Measurements from ENCODE around the gene TMEM163.

GRCh38 chr2:134537702-134538101 lies 181.1 kb downstream of the TMEM163 start:
- TF ChIP-seq CTCF (IDR thresholded peaks at IDR 0.05) (no peak), POLR2A (IDR thresholded peaks at IDR 0.05) (no peak)

All from thyroid gland (tissue), 4 donors.